Activated CD4-positive, alpha-beta memory T cell treated with anti-CD3 and anti-CD28 coated beads for 36 hours (primary cell): Measurements from ENCODE around the gene CDC42BPA. TPM values are rescaled to one million over a fixed set of nuclear protein-coding genes. Genes with fewer than 3 reads are reported as not detected.

ENCODE experiments used
- CTCF ChIA-PET: fragments of 350-600 bp; sonication (Branson Sonifier 250); formaldehyde crosslinking; loops from one replicate; lab custom pipeline; 2021; ENCODE audit warnings: antibody characterized with exemption, inconsistent platforms; lab: Charles Lee
- POLR2A ChIA-PET: fragments of 350-600 bp; sonication (Branson Sonifier 250); formaldehyde crosslinking; loops from one replicate; lab custom pipeline; 2021; ENCODE audit warnings: antibody characterized with exemption; lab: Charles Lee
- DNase-seq: peaks from one replicate; pipeline ENCODE4 v3.0.0-alpha.2; 2020
- H3K27ac Mint-ChIP-seq: one replicate; pipeline ENCODE4 v1.8.0; 2021; ENCODE audit warnings: mixed read lengths
- H3K27me3 Mint-ChIP-seq: one replicate; pipeline ENCODE4 v1.8.0; 2021; ENCODE audit warnings: mixed read lengths
- H3K36me3 Mint-ChIP-seq: one replicate; pipeline ENCODE4 v1.8.0; 2021; ENCODE audit warnings: mixed read lengths
- H3K4me1 Mint-ChIP-seq: one replicate; pipeline ENCODE4 v1.8.0; 2021; ENCODE audit warnings: low read depth, mixed read lengths
- H3K4me3 Mint-ChIP-seq: one replicate; pipeline ENCODE4 v1.8.0; 2021; ENCODE audit warnings: mild to moderate bottlenecking, mixed read lengths
- H3K9me3 Mint-ChIP-seq: one replicate; pipeline ENCODE4 v1.8.0; 2021; ENCODE audit warnings: mixed read lengths
- intact Hi-C: fragments of 100-400 bp; cut with micrococcal nuclease; formaldehyde crosslinking; loops from one replicate; pipeline ENCODE4 v1.15.1; 2023
- total RNA-seq, 2 experiments: library from RNA; stranded (reverse); gene quantifications; one replicate each; pipeline ENCODE4 v1.2.3, GENCODE V29; 2021

CDC42BPA gene
- total RNA-seq, 2 experiments from 2014 or later: 2.1 to 3.1 TPM

- no peaks in the 10 kb centered on the region for H3K36me3 Mint-ChIP-seq
- intact Hi-C loops: no loop called here
- H3K27ac Mint-ChIP-seq: no peak overlapping the region
- CTCF ChIA-PET: no interaction called here
- no peak for DNase-seq
- H3K27me3 Mint-ChIP-seq: peaks cover 11% of the 10 kb centered on the region
- POLR2A ChIA-PET: no interaction called here
- H3K4me3 Mint-ChIP-seq: no peak overlapping the region
- H3K4me1 Mint-ChIP-seq: no peaks in the 10 kb centered on the region
- no peaks in the 10 kb centered on the region for H3K9me3 Mint-ChIP-seq
These were observed 52.4 kb downstream of the CDC42BPA start for GRCh38 chr1:227265891-227266290.

DNA sequence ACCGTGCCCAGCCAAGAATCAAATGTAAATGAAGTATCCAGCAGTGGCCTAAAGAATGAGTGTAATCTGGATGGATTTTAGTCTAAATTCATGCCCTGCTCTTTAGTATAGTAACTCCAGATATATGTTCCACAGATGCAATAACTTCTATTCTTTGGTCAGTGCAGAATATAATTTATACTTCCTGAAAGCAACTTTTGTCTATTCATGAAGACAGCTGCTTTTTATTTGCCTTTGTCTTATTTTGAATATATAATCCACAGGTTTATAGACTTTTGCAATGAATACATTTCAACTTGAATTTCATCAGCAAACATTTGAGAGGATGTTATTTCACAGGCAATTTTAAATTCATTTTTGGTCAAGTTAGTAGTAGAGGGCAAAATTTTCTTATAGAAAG, 54.4 kb downstream of the CDC42BPA start:
- no peak overlapping the region for H3K4me3 Mint-ChIP-seq
- H3K27me3 Mint-ChIP-seq: peaks cover 6% of the 10 kb centered on the region
- ChIA-PET POLR2A (no interaction called here), CTCF (no interaction called here)
- no peaks in the 10 kb centered on the region for H3K4me1 Mint-ChIP-seq
- DNase-seq: no peak
- no peak overlapping the region for H3K27ac Mint-ChIP-seq
- intact Hi-C loops: no loop called here
- H3K36me3 Mint-ChIP-seq: no peaks in the 10 kb centered on the region
- H3K9me3 Mint-ChIP-seq: no peaks in the 10 kb centered on the region

DNA sequence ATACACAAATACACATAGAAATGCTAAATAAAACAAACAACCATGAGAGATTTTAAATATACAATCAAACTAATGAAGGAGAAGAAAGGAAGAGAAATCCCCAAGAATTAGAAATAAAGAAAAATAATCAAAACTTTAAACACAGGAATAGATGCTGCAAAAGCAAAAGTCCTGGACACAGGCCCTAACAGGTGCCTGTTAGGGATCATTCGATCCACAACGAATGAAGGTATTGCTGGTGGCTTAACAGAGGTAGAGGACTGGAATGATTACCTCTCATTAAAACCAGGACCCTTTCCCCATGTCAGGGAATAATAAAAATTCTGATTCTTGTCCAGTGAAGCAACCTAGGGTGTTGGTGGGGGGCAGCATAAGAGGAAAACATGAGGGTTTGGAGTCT, 56.8 kb downstream of the CDC42BPA start:
- DNase-seq: no peak
- Mint-ChIP-seq H3K4me3 (no peak overlapping the region), H3K4me1 (no peaks in the 10 kb centered on the region), H3K9me3 (no peaks in the 10 kb centered on the region), H3K27me3 (peaks cover 1% of the 10 kb centered on the region), H3K36me3 (no peaks in the 10 kb centered on the region), H3K27ac (no peak overlapping the region)
- ChIA-PET CTCF (no interaction called here), POLR2A (no interaction called here)
- intact Hi-C loops: no loop called here

DNA sequence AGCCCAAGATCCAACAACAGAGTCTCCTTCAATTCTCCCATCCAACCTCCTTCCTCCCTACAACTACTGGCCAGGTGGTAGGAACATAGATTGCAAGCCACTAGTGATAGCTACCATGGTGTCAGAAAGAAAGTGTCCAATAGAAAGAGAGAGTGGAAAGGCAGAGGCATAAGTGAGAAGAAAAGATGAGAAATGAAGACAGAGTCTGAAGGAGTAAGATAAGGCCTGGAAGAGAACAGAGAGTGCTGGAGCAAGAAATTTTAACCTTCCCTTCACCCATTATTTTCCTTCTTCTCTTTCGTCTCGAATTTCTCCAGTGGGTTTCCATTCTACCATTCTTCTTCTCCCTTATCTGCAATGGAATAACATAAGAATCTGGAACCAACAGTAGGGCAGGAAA, 57.9 kb downstream of the CDC42BPA start:
- Mint-ChIP-seq H3K4me1 (no peaks in the 10 kb centered on the region), H3K27ac (no peak overlapping the region), H3K9me3 (no peaks in the 10 kb centered on the region), H3K27me3 (peaks cover 1% of the 10 kb centered on the region), H3K4me3 (no peak overlapping the region), H3K36me3 (no peaks in the 10 kb centered on the region)
- CTCF ChIA-PET: no interaction called here
- DNase-seq: no peak
- intact Hi-C loops: no loop called here
- POLR2A ChIA-PET: no interaction called here

DNA sequence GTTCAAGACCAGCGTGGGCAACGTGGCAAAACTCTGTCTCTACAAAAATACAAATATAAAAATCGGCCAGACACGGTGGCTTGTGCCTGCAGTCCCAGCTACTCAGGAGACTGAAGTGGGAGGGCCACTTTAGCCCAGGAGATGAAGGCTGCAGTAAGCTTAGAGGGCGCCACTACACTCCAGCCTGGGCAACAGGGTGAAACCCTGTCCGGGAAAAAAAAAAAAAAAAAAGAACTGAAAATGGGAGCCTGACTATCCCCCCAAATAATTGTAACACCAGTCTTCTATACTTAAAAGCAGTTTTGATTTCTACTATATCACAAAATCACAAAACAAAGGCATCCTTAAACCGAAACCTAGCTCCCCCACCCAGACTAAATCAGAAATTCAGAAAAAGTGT, 60.3 kb downstream of the CDC42BPA start:
- H3K27ac Mint-ChIP-seq: no peak overlapping the region
- H3K4me3 Mint-ChIP-seq: no peak overlapping the region
- no peaks in the 10 kb centered on the region for H3K36me3 Mint-ChIP-seq
- no peaks in the 10 kb centered on the region for H3K9me3 Mint-ChIP-seq
- ChIA-PET CTCF (no interaction called here), POLR2A (no interaction called here)
- intact Hi-C loops: no loop called here
- peaks cover 3% of the 10 kb centered on the region for H3K27me3 Mint-ChIP-seq
- no peak for DNase-seq
- no peaks in the 10 kb centered on the region for H3K4me1 Mint-ChIP-seq

DNA sequence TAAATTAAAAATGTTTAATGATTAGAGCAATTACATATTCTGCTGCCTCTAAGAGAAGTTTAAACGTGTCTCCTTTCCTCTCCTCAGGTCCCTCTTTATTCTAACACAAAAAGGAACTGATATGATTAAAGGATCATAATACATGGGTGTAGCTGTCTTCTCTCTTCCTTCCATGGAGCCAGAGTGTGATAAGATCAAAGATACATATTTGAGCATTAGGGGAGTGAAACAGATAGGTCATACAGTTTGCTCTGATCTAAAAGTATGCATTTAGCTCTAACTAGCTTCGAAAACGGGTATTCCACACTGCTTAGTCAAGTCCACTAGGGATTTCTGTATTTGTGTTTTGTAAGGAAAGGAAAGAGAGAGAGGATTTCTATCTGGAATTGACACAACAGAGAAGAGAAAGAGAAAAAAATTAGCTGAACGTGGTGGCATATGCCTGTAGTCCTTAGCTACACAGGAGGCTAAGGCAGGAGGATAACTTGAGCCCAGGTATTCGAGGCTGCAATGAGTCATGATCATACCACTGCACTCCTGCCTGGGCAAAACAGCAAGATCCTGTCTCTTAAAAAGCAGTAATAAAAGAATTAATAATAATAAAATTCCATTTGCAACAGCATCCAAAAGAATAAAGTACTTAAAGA, 63.1 kb downstream of the CDC42BPA start:
- no peaks in the 10 kb centered on the region for H3K9me3 Mint-ChIP-seq
- H3K36me3 Mint-ChIP-seq: no peaks in the 10 kb centered on the region
- ChIA-PET POLR2A (no interaction called here), CTCF (no interaction called here)
- H3K27ac Mint-ChIP-seq: no peak overlapping the region
- no peaks in the 10 kb centered on the region for H3K4me1 Mint-ChIP-seq
- H3K4me3 Mint-ChIP-seq: no peak overlapping the region
- intact Hi-C loops: no loop called here
- peaks cover 5% of the 10 kb centered on the region for H3K27me3 Mint-ChIP-seq
- no peak for DNase-seq

GRCh38 chr1:227253065-227253464, 65.2 kb downstream of the CDC42BPA start:
- intact Hi-C loops: no loop called here
- no peaks in the 10 kb centered on the region for H3K36me3 Mint-ChIP-seq
- peaks cover 11% of the 10 kb centered on the region for H3K27me3 Mint-ChIP-seq
- no peak for DNase-seq
- H3K9me3 Mint-ChIP-seq: no peaks in the 10 kb centered on the region
- POLR2A ChIA-PET: no interaction called here
- H3K4me1 Mint-ChIP-seq: no peaks in the 10 kb centered on the region
- H3K4me3 Mint-ChIP-seq: no peak overlapping the region
- H3K27ac Mint-ChIP-seq: no peak overlapping the region
- CTCF ChIA-PET: no interaction called here

GRCh38 chr1:227245613-227246320, 72.5 kb downstream of the CDC42BPA start:
- POLR2A ChIA-PET: no interaction called here
- Mint-ChIP-seq H3K4me3 (no peak overlapping the region), H3K27me3 (peaks cover 17% of the 10 kb centered on the region), H3K27ac (no peak overlapping the region), H3K4me1 (no peaks in the 10 kb centered on the region), H3K36me3 (peaks cover 2% of the 10 kb centered on the region), H3K9me3 (peaks cover 3% of the 10 kb centered on the region)
- no peak for DNase-seq
- intact Hi-C loops: no loop called here
- CTCF ChIA-PET: no interaction called here

- intact Hi-C loops: no loop called here
- peaks cover 2% of the 10 kb centered on the region for H3K36me3 Mint-ChIP-seq
- no peak for DNase-seq
- H3K27ac Mint-ChIP-seq: no peak overlapping the region
- no peak overlapping the region for H3K4me3 Mint-ChIP-seq
- CTCF ChIA-PET: no interaction called here
- H3K27me3 Mint-ChIP-seq: peaks cover 20% of the 10 kb centered on the region
- POLR2A ChIA-PET: no interaction called here
- H3K9me3 Mint-ChIP-seq: peaks cover 3% of the 10 kb centered on the region
- H3K4me1 Mint-ChIP-seq: no peaks in the 10 kb centered on the region
These were observed 73.8 kb downstream of the CDC42BPA start for GRCh38 chr1:227244339-227245118.

DNA sequence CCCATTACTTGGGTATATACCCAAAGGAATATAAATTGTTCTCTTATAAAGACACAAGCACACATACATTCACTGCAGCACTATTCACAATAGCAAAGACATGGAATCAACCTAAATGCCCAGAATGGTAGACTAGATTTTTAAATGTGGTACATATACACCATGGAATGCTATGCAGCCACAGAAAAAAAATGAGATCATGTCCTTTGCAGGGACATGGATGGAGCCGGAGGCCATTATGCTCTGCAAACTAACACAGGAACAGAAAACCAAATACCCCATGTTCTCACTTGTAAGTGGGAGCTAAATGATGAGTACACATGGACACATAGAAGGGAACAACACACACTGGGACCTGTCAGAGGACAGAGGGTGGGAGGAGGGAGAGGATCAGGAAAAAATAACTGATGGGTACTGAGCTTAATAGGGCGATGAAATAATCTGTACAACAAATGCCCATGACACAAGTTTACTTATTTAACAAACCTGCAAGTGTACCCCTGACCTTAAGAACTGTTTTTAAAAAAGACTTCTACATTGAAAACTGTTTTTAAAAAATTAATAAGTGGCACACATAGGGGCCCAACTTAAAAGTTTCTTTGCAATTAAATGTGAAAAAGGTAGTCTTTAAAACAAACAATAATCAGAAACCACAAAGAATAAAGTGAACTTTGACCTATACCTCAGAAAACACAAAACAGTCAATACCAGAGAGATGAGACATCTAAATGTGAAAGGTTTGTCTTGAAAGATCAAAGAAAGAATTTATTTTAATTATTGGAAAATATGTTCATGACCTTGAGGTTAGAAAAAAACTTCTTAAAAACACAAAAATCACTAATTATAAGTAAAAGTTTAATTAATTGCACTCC, 75.2 kb downstream of the CDC42BPA start:
- H3K4me3 Mint-ChIP-seq: no peak overlapping the region
- POLR2A ChIA-PET: no interaction called here

GRCh38 chr1:227240983-227241382, 77.3 kb downstream of the CDC42BPA start:
- Mint-ChIP-seq H3K9me3 (no peaks in the 10 kb centered on the region), H3K27me3 (peaks cover 23% of the 10 kb centered on the region), H3K27ac (no peak overlapping the region), H3K4me3 (no peak overlapping the region), H3K4me1 (no peaks in the 10 kb centered on the region), H3K36me3 (no peaks in the 10 kb centered on the region)
- POLR2A ChIA-PET: no interaction called here
- CTCF ChIA-PET: no interaction called here
- no peak for DNase-seq
- intact Hi-C loops: no loop called here

More for the DNA sequence above, 75.2 kb downstream of the CDC42BPA start:
- Mint-ChIP-seq H3K4me1 (no peaks in the 10 kb centered on the region), H3K27me3 (peaks cover 23% of the 10 kb centered on the region), H3K27ac (no peak overlapping the region), H3K9me3 (peaks cover 3% of the 10 kb centered on the region), H3K36me3 (peaks cover 2% of the 10 kb centered on the region)
- DNase-seq: no peak
- CTCF ChIA-PET: no interaction called here
- intact Hi-C loops: no loop called here

GRCh38 chr1:227234998-227235405, 83.3 kb downstream of the CDC42BPA start:
- no peak overlapping the region for H3K4me3 Mint-ChIP-seq
- peak; percentile 14 for DNase-seq
- peaks cover 17% of the 10 kb centered on the region for H3K27me3 Mint-ChIP-seq
- intact Hi-C loops: no loop called here
- H3K4me1 Mint-ChIP-seq: no peaks in the 10 kb centered on the region
- ChIA-PET POLR2A (no interaction called here), CTCF (interaction anchor here (0.7 kb wide), 1 partner anchor 8 kb away, joined by 3 read pairs; no protein-coding TSS in a partner anchor)
- no peak overlapping the region for H3K27ac Mint-ChIP-seq
- no peaks in the 10 kb centered on the region for H3K36me3 Mint-ChIP-seq
- no peaks in the 10 kb centered on the region for H3K9me3 Mint-ChIP-seq
